Naive thymus-derived CD8-positive, alpha-beta T cell (primary cell): ENCODE results near the gene PGA5. TPM values are rescaled to one million over a fixed set of nuclear protein-coding genes. Genes with fewer than 3 reads are reported as not detected.
"Not testable (repeated sequence)": the region's sequence is repeated elsewhere in the genome, so short reads cannot be mapped to it uniquely, and the experiment has no call there.

ENCODE experiments used
- ATAC-seq, 2 donors: fragments of 150-1000 bp; cut with Tn5 transposase in 1 of 2; sonication (Bioruptor Pico), chemical (Tn5 transposase) in 1 of 2; 1 replicate in 1 of 2; 2 replicates in 1 of 2; pipeline ENCODE4 v1.10.0; 2021; ENCODE audit warnings: mild to moderate bottlenecking in 2 of 2, moderate library complexity in 2 of 2
- POLR2A ChIA-PET: fragments of 350-600 bp; sonication (Branson Sonifier 250); formaldehyde crosslinking; loops from one replicate; lab custom pipeline; 2021; ENCODE audit warnings: antibody characterized with exemption; lab: Charles Lee
- DNase-seq, 10 donors: peaks; one replicate each; pipeline versions ENCODE4 v3.0.0 to v3.0.0-alpha.2; 2020 to 2022
- H3K27ac Mint-ChIP-seq, 10 donors: one replicate each; pipeline ENCODE4 v1.8.0; 2020 to 2022; ENCODE audit warnings: mild to moderate bottlenecking in 10 of 10, mixed read lengths in 10 of 10, moderate library complexity in 4 of 10, inconsistent platforms in 1 of 10
- H3K27me3 Mint-ChIP-seq, 5 donors: one replicate each; pipeline ENCODE4 v1.8.0; 2021 to 2022; ENCODE audit warnings: mixed read lengths in 5 of 5
- H3K36me3 Mint-ChIP-seq, 3 donors: one replicate each; pipeline ENCODE4 v1.8.0; 2020 to 2022; ENCODE audit warnings: mixed read lengths in 3 of 3, mild to moderate bottlenecking in 2 of 3, inconsistent platforms in 1 of 3
- H3K4me1 Mint-ChIP-seq, 4 donors: one replicate each; pipeline ENCODE4 v1.8.0; 2021 to 2022; ENCODE audit warnings: mixed read lengths in 4 of 4
- H3K4me3 Mint-ChIP-seq, 10 donors: one replicate each; pipeline ENCODE4 v1.8.0; 2020 to 2022; ENCODE audit warnings: mild to moderate bottlenecking in 10 of 10, mixed read lengths in 10 of 10, moderate library complexity in 6 of 10, inconsistent platforms in 1 of 10
- H3K9me3 Mint-ChIP-seq, 9 donors: one replicate each; pipeline ENCODE4 v1.8.0; 2020 to 2022; ENCODE audit warnings: mixed read lengths in 9 of 9, mild to moderate bottlenecking in 3 of 9, inconsistent platforms in 1 of 9, moderate library complexity in 1 of 9
- polyA plus RNA-seq, 3 donors: library from polyadenylated mRNA; unstranded; fragments of 300-500 nt; fragmentation: Illumina TruSeq; gene quantifications; one replicate each; pipeline ENCODE4 v1.2.3, GENCODE V29; 2021
- total RNA-seq, 8 experiments: library from RNA in 2 of 8; stranded (reverse) in 2 of 8; gene quantifications; one replicate each; pipeline ENCODE4 v1.2.3 and lab custom pipeline; 2021 to 2026

The PGA5 gene
- total and polyA plus RNA-seq, 5 experiments from 2014 or later = not detected

DNA sequence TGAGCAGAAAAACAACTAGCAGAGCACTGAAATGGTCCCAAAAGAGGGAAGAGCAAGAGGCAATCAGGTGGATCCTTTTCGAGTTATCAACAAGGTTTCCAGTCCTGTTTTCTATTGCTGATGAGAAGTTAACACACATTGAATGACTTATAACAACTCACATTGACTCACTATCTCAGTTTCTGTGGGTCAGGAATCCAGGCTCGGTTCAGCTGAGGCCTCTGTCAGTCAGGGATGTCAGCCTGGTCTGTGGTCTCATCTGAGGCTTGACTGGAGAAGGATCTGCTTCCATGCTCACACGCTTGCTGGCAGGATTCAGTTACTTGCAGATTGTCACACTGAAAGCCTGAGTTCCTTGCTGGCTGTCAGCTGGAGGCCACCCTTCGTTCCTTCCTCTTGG lies 3.8 kb upstream of the PGA5 start:
- POLR2A ChIA-PET, H3K9me3 Mint-ChIP-seq, H3K36me3 Mint-ChIP-seq, H3K27ac Mint-ChIP-seq, H3K4me3 Mint-ChIP-seq, ATAC-seq, H3K4me1 Mint-ChIP-seq, DNase-seq, H3K27me3 Mint-ChIP-seq: not testable (repeated sequence)

DNA sequence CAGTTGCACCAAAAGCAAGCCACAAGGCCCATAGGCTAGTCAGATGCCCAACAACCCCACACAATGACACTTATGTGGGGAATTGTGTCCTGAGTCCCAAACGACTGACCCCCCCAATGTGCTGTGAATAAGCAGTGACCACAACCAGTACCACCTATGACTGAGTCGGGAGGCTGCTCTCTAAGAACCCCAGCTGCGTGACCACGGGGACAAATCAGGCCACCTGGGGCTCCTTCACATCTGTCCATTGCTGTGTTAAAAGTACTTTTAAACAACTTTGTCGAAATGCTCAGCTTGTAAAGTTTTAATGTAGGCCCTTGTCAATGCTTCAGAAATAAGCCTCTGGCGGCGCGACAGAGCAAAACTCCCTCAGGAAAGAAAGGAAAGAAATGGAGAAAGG lies 687 bp upstream of the PGA5 start:
- H3K36me3 Mint-ChIP-seq = not testable (repeated sequence)

DNA sequence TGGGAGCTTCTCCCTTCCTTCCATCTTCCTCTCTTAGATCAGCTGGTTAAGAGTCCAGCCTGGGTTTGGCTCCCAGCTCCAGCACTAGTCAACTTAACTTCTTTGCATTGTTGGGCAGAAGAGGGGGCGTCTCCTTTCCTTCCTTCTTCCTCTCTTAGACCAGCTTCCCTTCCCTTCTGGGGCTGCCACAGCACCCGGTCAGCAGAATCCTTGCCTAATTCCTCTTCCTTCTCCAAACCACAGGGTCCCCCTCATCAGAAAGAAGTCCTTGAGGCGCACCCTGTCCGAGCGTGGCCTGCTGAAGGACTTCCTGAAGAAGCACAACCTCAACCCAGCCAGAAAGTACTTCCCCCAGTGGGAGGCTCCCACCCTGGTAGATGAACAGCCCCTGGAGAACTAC lies 551 bp downstream of the PGA5 start:
- H3K36me3 Mint-ChIP-seq, H3K4me1 Mint-ChIP-seq, H3K27ac Mint-ChIP-seq, DNase-seq, ATAC-seq, H3K27me3 Mint-ChIP-seq, H3K4me3 Mint-ChIP-seq, H3K9me3 Mint-ChIP-seq, POLR2A ChIA-PET: not testable (repeated sequence)

More for the DNA sequence above, 687 bp upstream of the PGA5 start:
- POLR2A ChIA-PET, H3K4me1 Mint-ChIP-seq, DNase-seq, ATAC-seq, H3K9me3 Mint-ChIP-seq, H3K27me3 Mint-ChIP-seq, H3K4me3 Mint-ChIP-seq: not testable (repeated sequence)
- H3K27ac Mint-ChIP-seq = peak overlapping the region in 1 of 10 donors; percentile 32

DNA sequence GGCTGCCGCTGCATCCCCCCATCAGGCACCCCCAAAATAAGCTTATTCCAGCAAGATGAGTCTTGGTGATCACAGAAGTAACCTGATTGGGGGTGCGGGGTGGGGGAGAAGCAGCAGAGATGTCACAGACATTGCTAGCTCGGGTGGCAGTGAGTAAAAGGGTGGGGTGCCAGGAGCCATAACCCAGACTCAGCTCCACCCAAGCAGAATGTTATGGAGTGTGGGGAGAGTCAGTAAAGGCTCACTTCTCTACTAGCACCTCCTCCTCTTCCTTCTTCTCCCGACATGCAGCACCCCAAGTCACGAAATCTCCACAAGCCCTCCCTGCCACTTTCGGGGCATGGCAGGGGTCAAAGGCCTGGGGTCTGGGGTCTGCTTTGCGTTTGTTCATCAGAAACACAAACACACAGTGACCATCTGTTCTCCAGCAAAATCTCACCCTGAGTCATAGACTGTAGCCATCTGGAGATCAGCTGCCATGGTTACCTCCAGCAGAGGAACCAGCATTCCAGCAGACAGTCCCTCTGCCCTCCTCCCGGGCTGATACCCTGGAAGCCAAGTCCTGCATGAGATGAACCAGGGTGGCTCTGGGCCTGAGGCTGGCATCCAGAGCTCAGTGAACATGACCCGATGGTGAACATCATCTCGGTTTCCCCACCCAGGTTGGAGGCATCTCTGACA lies 4.4 kb downstream of the PGA5 start:
- H3K27ac Mint-ChIP-seq, ATAC-seq, POLR2A ChIA-PET, H3K9me3 Mint-ChIP-seq, DNase-seq, H3K36me3 Mint-ChIP-seq, H3K4me1 Mint-ChIP-seq, H3K27me3 Mint-ChIP-seq, H3K4me3 Mint-ChIP-seq: not testable (repeated sequence)

DNA sequence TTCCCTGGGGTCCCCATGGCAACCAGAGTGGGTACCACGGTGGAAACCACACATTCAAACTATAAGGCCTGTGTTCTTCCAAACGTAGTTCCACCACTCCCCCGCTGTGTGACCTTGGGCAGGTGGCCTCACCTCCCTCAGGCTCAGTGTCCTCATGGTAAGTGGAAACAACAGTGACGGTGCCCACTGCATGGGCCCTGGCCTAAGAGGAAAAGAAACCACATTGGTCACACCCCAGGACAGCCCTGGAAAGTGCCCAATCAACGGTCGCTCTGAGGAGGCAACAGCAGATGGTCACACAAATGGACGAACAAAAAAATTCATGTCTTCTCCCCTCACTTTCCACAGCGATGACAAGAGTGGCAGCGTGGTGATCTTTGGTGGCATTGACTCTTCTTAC lies 7.1 kb downstream of the PGA5 start:
- H3K4me1 Mint-ChIP-seq, H3K36me3 Mint-ChIP-seq, ATAC-seq, H3K27me3 Mint-ChIP-seq, H3K9me3 Mint-ChIP-seq, POLR2A ChIA-PET, H3K27ac Mint-ChIP-seq, DNase-seq, H3K4me3 Mint-ChIP-seq: not testable (repeated sequence)

DNA sequence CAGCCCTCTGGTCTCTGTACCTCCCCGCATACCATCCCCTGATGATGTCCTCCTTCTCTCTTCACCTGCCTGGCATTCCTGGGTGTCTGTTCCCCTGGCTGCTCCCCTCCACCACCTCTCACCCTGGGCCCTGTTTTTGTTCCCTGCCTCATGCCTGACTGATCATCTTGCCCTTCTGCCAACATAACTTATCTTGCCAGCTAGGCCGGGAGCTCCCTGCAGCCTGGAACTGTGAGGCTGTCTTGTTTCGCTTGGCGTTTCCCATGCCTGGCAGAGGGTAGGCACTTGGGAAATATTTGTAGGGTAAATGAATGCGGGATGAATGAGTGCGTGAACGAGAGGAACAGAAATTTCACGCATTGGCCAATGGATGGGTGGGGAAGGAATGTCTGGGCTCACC lies 8.2 kb downstream of the PGA5 start:
- H3K27me3 Mint-ChIP-seq, ATAC-seq, DNase-seq, H3K9me3 Mint-ChIP-seq, H3K4me1 Mint-ChIP-seq, H3K36me3 Mint-ChIP-seq, POLR2A ChIA-PET, H3K4me3 Mint-ChIP-seq: not testable (repeated sequence)
- H3K27ac Mint-ChIP-seq = peak overlapping the region in 1 of 10 donors; percentile 42

DNA sequence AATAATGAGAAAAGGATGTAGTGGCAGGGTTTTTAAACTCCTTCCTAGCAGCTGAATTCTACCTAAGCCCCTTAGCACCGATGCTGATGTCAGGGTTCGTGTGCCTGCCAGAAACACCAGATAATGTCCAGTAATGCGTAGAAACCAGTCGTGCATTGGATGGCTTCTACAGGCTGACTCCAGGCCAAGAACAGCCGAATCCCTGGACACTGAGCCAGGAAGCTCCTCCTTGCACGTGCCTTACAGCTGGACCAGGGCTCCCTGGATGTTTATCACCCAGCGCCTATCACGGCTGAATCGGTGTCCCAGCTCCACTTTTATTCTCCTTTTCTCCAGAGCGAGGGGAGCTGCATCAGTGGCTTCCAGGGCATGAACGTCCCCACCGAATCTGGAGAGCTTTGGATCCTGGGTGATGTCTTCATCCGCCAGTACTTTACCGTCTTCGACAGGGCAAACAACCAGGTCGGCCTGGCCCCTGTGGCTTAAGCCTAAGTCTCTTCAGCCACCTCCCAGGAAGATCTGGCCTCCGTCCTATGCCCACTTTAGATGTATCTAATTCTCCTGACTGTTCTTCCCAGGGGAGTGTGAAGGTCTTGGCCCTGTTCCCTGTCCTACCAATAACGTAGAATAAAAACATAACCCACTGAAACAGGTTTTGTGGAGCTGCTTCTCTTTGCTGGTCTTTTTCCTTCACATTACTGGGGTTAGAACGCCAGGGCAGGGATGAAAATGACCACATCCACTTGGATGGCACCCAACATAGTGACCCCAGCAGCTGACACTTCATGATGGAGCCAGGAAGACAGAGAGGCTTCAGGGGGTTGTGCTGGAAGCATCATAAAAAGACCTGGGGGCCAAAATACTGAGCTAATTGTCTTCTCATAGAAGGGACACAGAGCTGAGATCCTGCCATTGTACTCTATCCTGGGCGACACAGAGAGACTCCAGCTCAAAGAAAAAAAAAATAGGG lies 10.1 kb downstream of the PGA5 start:
- DNase-seq, H3K4me3 Mint-ChIP-seq, H3K27ac Mint-ChIP-seq, H3K9me3 Mint-ChIP-seq, POLR2A ChIA-PET, ATAC-seq, H3K27me3 Mint-ChIP-seq, H3K36me3 Mint-ChIP-seq, H3K4me1 Mint-ChIP-seq: not testable (repeated sequence)

DNA sequence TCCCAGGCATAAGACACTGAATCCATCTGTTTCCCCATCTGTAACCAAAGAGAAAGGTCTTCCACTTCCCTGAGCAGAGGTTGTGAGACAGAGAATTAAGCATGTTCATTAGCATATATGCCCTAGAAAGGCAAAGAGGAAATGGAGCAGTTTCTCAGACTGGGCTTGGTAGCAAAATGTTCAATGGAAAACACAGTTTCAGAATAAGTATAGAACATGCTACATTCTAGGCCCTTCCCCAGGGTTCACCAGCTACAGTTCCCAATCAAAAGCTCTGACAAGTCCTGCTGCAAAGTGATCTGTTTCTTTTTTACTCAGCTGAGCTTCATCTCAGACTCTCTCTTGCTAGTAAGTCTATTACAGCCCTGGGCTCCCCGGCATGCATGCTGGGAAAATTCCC lies 11.4 kb downstream of the PGA5 start:
- H3K4me3 Mint-ChIP-seq, DNase-seq, POLR2A ChIA-PET, H3K27ac Mint-ChIP-seq, H3K9me3 Mint-ChIP-seq, ATAC-seq, H3K27me3 Mint-ChIP-seq, H3K36me3 Mint-ChIP-seq, H3K4me1 Mint-ChIP-seq: not testable (repeated sequence)

DNA sequence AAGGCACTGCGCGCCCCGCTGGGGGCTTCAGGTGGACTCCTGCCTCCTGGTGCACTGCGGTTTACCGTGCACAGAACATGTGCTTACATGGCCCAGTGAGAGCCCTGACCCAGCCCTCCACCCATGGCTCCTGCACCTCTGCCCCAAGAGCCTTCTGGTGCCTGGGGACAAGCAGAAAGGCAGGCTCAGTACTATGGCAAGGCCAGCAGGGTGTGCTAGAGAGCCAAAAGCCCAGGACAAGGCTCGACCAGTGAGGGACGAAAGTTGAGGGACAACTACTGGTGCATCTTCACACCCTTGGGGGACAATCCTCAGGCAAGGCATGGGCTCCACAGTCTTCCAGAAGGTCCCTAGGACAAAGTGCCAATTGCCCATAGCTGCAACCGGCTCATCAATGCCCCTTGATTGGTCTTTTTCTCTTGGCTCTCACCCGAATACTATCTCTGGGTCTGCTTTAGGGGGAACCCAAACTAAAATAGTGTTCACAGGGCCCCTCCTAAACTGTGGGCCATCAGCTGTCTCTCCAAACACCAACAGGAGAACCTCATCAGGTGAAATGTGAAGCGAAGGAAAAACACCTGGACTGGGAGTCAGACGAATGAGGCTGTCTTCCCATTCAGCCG lies 13.5 kb downstream of the PGA5 start:
- Mint-ChIP-seq H3K9me3 (no peaks in the 10 kb centered on the region), H3K4me3 (no peak overlapping the region), H3K27ac (no peak overlapping the region), H3K36me3 (no peaks in the 10 kb centered on the region), H3K27me3 (no peaks in the 10 kb centered on the region), H3K4me1 (no peaks in the 10 kb centered on the region)
- DNase-seq (peak; percentile 37 to 76 (median 53)), ATAC-seq (peak; percentile 79 to 95)
- POLR2A ChIA-PET = no interaction called here

DNA sequence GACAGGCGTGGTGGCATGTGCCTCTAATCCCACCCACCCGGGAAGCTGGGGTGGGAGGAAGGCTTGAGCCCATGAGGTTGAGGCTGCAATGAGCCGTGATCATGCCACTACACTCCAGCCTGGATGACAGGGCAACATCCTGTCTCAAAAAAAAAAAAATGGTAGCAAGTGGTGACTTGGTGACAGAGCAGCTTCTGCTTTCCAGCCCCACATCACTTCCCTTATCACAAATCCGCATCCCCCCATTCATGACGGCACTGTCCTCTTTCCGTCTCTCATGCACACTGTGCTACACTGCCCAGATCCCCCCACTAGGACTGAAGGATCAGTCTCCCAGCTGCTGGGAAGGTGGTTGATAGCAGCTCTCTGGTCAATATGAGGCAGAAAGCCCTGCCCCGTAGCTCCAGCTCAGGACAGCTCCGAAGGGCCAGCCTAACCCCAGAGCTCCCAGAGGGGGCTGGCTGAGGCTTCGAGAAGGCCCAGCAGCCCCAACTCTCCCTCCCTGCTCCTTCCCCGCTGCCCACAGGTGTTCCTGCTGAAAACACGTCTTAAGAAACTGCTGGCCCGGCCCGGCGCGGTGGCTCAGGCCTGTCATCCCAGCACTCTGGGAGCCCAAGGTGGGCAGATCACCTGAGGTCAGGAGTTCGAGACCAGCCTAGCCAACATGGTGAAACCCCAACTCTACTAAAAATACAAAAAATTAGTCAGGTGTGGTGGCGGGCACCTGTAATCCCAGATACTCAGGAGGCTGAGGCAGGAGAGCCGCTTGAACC lies 15.9 kb downstream of the PGA5 start:
- Mint-ChIP-seq H3K36me3 (no peaks in the 10 kb centered on the region), H3K27me3 (no peaks in the 10 kb centered on the region), H3K27ac (peak overlapping the region in 1 of 10 donors; percentile 67), H3K4me1 (no peaks in the 10 kb centered on the region), H3K4me3 (no peak overlapping the region), H3K9me3 (no peaks in the 10 kb centered on the region)
- DNase-seq = no peak
- POLR2A ChIA-PET = interaction anchor here (1.1 kb wide), 1 partner anchor 76 kb away, joined by 3 read pairs; the partner anchor contains the start of genes DDB1 and TKFC
- no peak for ATAC-seq

DNA sequence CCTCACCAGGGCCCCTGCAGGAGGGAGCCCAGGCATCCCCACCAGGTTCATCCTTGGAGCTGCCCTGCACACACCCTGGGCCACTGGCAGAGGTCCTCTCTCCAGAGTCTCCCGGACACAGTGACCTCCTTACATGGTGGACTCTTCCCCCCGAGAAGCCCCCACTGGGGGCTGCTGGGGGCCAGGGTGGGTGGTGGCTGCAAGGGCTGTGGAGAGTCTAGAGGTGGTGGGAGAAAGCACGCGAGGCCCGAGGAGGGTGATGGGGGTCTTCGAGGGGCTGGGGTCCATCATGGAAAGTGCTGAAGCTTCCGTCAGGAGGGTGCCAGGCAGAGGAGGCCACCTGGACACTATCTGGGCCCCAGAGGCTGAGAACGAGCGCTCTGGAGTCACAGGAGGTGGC lies 17.6 kb downstream of the PGA5 start:
- Mint-ChIP-seq H3K9me3 (no peaks in the 10 kb centered on the region), H3K27me3 (no peaks in the 10 kb centered on the region), H3K36me3 (no peaks in the 10 kb centered on the region), H3K4me1 (no peaks in the 10 kb centered on the region), H3K4me3 (no peak overlapping the region), H3K27ac (no peak overlapping the region)
- no peak for ATAC-seq
- DNase-seq = no peak
- POLR2A ChIA-PET = no interaction called here

DNA sequence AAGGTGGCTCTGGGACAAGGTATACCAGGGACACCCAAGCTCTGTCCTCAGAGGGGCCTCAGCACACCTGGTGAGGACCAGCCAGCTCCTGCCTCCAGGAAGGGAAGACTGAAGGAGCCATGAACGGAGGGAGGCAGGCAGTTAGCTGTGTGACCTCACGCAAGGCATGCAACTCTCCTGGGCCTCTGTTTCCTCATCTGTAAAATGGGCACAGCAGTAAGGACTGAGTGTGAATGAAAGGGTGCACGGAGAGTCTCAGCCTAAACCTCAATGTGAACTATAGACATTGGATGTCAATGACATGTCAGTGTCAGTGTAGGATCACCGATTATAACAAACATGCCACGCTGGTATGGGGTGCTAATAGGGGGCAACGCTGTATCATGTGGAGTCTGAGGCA lies 18.4 kb downstream of the PGA5 start:
- POLR2A ChIA-PET = no interaction called here
- H3K36me3 Mint-ChIP-seq = no peaks in the 10 kb centered on the region

More for the DNA sequence above, 18.4 kb downstream of the PGA5 start:
- no peaks in the 10 kb centered on the region for H3K9me3 Mint-ChIP-seq
- DNase-seq (no peak), ATAC-seq (no peak)
- H3K27ac Mint-ChIP-seq = no peak overlapping the region
- no peaks in the 10 kb centered on the region for H3K4me1 Mint-ChIP-seq
- no peak overlapping the region for H3K4me3 Mint-ChIP-seq
- H3K27me3 Mint-ChIP-seq = no peaks in the 10 kb centered on the region
